GM08714 (cell line): ENCODE measurements around the gene S100P.
"Not testable (repeated sequence)": the region's sequence is repeated elsewhere in the genome, so short reads cannot be mapped to it uniquely, and the experiment has no call there.

Experiments
- H3K4me3 ChIP-seq: fragments of 200-500 bp; sonication (Bioruptor generic); 2 replicates; pipeline ENCODE4 v1.5.1; 2014; ENCODE audit warnings: mild to moderate bottlenecking, low read length, inconsistent platforms
- ZNF274 ChIP-seq: IDR thresholded peaks from 2 replicates; pipeline ENCODE4 v1.6.1; 2012; ENCODE audit warnings: mild to moderate bottlenecking, low read depth, low read length

S100P gene

GRCh38 chr4:6693231-6694176, at the start of gene S100P:
Gene S100P (plus strand): TSS chr4:6693878. CDS start chr4:6693933, 55 bp downstream.
- no peak within 1 kb of the TSS for H3K4me3 ChIP-seq
- no peak for TF ChIP-seq ZNF274

- no peak for TF ChIP-seq ZNF274
- no peak overlapping the region for H3K4me3 ChIP-seq
Observed at GRCh38 chr4:6644792-6645530, 48.7 kb upstream of the S100P start.

GRCh38 chr4:6647169-6647568, 46.5 kb upstream of the S100P start:
- no peak for TF ChIP-seq ZNF274
- no peak overlapping the region for H3K4me3 ChIP-seq

- TF ChIP-seq ZNF274, result no peak
- H3K4me3 ChIP-seq, result no peak overlapping the region
Observed at GRCh38 chr4:6647582-6648230, 46.0 kb upstream of the S100P start.

DNA sequence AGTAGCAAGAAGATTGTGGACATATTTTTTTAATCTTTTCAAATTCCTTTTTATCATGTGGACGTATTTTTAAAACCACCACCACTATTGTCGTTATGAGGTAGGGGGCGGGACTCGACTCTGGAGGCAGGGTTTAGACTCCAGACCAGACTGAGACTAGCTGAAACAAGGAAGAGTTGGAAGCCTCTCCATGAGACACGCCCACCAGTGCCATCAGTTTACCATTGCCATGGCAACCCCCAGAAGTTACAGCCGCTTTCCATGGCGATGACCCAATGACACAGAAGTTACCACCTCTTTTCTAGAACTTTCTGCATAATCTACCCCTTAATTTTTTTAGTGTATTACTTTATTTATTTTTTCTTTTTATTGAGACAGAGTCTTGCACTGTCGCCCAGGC, 44.5 kb upstream of the S100P start:
- TF ChIP-seq ZNF274, result no peak
- no peak overlapping the region for H3K4me3 ChIP-seq

- not testable (repeated sequence) for H3K4me3 ChIP-seq
Observed at GRCh38 chr4:6654211-6654610, 39.5 kb upstream of the S100P start.

- H3K4me3 ChIP-seq, result not testable (repeated sequence)
Observed at GRCh38 chr4:6655291-6655690, 38.4 kb upstream of the S100P start.

GRCh38 chr4:6655924-6656323, 37.8 kb upstream of the S100P start:
- TF ChIP-seq ZNF274, result no peak
- no peak overlapping the region for H3K4me3 ChIP-seq

GRCh38 chr4:6657242-6658208, 36.2 kb upstream of the S100P start:
- H3K4me3 ChIP-seq, result no peak overlapping the region
- TF ChIP-seq ZNF274, result no peak

DNA sequence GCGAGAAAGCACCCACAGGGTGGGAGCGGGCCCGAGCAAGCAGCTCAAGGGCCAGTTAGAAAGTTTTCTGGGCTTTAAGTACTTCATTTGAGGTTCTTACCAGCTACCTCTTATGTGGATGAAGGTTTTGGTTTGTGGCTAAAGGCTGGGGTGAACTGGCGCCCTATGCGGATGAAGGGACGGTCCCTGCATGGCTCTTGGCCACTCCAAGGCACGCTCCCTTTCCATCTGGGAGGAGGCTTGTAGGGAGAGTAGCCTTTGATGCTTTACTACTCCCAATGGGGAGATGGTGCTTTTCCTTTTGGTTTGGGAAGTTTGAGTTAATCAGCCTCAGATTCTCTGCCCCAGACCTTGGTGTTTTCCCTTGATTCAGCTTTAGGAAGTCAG, 35.5 kb upstream of the S100P start:
- TF ChIP-seq ZNF274, result no peak
- H3K4me3 ChIP-seq, result no peak overlapping the region

DNA sequence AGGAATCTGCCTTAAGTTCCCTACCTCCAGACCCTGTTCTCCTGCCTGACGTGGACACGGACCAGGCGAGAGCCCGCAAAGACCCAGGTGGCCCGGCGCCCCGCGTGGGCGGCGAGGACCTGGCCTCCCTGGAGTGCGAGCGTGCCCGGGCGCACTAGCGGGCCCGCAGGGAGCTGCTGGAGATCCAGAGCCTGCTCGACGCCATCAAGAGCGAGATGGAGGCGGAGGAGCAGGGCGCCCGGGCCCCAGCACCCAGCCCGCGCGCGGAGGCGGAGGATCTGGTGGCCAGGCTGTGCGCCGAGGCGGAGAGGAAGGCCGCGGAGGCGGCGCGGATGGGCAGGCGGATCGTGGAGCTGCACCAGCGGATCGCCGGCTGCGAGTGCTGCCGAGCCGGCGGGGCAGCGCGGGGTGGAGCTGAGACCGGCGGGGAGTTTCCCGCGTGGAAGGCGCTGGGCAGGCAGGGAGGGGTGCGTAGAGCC, 35.0 kb upstream of the S100P start:
- peak overlapping the region; percentile 6; the same call in 1 of the 2 replicates for H3K4me3 ChIP-seq
- TF ChIP-seq ZNF274, result no peak

DNA sequence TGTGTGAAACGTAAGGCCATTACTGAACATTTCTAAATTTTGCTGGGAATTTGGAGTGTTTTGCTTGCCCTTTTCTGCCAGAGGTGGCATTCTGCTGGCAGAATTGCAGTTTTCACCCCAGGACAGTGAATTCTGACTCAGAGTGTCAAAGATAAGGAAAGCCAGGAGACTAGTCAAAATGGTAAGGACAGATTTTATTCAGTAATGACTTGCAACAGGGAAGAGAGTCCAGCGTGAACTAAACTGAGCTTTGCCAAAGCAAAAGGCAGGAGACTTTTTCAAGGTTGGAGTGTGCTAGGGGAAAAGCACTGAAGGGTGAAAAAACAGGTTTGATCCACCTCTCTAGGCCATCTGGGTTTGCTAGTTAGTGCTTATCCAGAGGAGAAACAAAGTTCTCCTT, 33.8 kb upstream of the S100P start:
- no peak for TF ChIP-seq ZNF274
- no peak overlapping the region for H3K4me3 ChIP-seq

DNA sequence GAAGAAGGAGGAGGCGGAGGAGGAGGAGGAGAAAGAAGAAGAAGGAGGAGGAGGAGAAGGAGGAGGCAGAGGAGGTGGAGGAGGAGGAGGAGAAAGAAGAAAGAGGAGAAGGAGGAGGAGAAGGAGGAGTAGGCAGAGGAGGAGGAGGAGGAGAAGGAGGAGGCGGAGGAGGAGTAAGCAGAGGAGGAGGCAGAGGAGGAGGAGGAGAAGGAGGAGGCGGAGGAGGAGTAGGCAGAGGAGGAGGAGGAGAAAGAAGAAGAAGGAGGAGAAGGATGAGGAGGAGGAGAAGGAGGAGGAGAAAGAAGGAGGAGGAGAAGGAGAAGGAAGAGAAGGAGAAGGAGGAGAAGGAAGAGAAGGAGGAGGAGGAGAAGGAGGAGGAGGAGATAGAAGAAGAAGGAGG, 33.2 kb upstream of the S100P start:
- H3K4me3 ChIP-seq, result no peak overlapping the region
- no peak for TF ChIP-seq ZNF274
